Measurements from ENCODE around the gene TMEM101. TPM values are rescaled to one million over a fixed set of nuclear protein-coding genes. Genes with fewer than 3 reads are reported as not detected.
"Not testable (repeated sequence)": the region's sequence is repeated elsewhere in the genome, so short reads cannot be mapped to it uniquely, and the experiment has no call there.

TMEM101 gene
- total RNA-seq, 1 donor from 2014 or later: 22.6 TPM

DNA sequence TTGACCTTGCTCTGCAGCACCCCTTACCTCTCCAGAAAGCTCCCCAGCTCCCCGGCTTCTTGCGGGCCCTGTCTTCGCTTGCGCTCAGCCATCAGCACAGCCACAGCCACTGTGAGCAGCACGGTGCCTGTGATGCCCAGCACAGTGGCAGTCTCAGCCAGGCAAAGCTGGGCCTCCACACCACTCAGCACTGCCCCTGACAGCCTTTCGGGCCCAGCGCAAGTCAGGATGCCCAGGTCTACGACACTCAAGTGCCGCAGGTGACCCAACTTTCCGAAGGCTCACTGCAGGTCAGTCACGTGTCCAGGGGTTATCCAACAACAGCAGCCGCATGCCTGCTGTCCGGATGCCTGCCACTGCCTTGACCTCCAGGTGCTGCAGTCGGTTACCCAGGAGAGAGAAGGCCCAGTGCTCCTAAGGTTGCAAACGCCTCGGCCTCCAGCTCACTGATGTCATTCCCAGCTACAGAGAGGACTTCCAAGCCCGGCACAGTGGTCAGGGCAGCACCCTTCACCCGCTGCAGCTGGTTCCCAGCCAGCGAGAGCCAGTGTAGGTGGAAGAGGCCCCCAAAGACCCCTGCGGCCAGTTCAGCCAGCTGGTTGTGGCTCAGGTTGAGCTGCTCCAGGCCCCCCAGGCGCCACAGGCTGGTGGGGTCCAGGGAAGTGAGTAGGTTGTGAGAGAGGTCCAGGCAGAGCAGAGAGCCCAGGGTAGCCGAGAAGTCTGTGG, 8.9 kb upstream of the TMEM101 start:
- Mint-ChIP-seq H3K9me3 (ENCODE audit: unreplicated experiment) (peaks cover 9% of the 10 kb centered on the region), H3K36me3 (ENCODE audit: unreplicated experiment) (no peaks in the 10 kb centered on the region), H3K4me3 (ENCODE audit: unreplicated experiment) (peak overlapping the region; percentile 63), H3K27me3 (ENCODE audit: unreplicated experiment) (peaks cover 4% of the 10 kb centered on the region), H3K4me1 (ENCODE audit: low read depth, unreplicated experiment) (peaks cover 26% of the 10 kb centered on the region), H3K27ac (ENCODE audit: unreplicated experiment) (peak overlapping the region; percentile 33)
- TF ChIP-seq CTCF (IDR thresholded peaks at IDR 0.05; ENCODE audit: partially characterized antibody, unreplicated experiment): no peak
- no peak for DNase-seq

GRCh38 chr17:44022246-44022645, 7.5 kb upstream of the TMEM101 start:
- no peak for TF ChIP-seq CTCF (IDR thresholded peaks at IDR 0.05; ENCODE audit: partially characterized antibody, unreplicated experiment)
- Mint-ChIP-seq H3K27ac (ENCODE audit: unreplicated experiment) (no peak overlapping the region), H3K36me3 (ENCODE audit: unreplicated experiment) (no peaks in the 10 kb centered on the region), H3K4me1 (ENCODE audit: low read depth, unreplicated experiment) (peaks cover 26% of the 10 kb centered on the region), H3K4me3 (ENCODE audit: unreplicated experiment) (peak overlapping the region; percentile 67), H3K27me3 (ENCODE audit: unreplicated experiment) (peaks cover 4% of the 10 kb centered on the region), H3K9me3 (ENCODE audit: unreplicated experiment) (peaks cover 9% of the 10 kb centered on the region)
- no peak for DNase-seq

GRCh38 chr17:44021227-44021626, 6.5 kb upstream of the TMEM101 start:
- peaks cover 26% of the 10 kb centered on the region for H3K4me1 Mint-ChIP-seq (ENCODE audit: low read depth, unreplicated experiment)
- H3K9me3 Mint-ChIP-seq (ENCODE audit: unreplicated experiment); H3K27ac Mint-ChIP-seq (ENCODE audit: unreplicated experiment); H3K4me3 Mint-ChIP-seq (ENCODE audit: unreplicated experiment); DNase-seq; H3K27me3 Mint-ChIP-seq (ENCODE audit: unreplicated experiment); H3K36me3 Mint-ChIP-seq (ENCODE audit: unreplicated experiment): not testable (repeated sequence)

DNA sequence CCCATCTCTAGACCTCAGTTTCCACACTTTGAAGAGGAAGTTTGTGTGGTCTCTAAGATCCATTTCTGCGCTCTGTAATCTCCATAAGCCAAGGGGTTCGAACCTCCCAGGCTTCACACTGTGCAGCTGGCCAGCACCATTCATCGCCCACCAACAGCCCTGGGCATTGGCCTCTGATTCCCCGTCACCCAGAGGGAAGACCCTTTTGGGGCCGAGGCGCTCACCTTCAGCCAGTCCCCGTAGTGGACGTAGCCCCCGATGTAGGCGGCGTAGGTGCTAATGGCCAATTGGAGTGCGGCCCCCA, 678 bp downstream of the TMEM101 start:
- Mint-ChIP-seq H3K27me3 (ENCODE audit: unreplicated experiment) (peaks cover 6% of the 10 kb centered on the region), H3K4me1 (ENCODE audit: low read depth, unreplicated experiment) (no peaks in the 10 kb centered on the region), H3K27ac (ENCODE audit: unreplicated experiment) (peak overlapping the region; percentile 99), H3K4me3 (ENCODE audit: unreplicated experiment) (peak overlapping the region; percentile 100), H3K9me3 (ENCODE audit: unreplicated experiment) (peaks cover 5% of the 10 kb centered on the region), H3K36me3 (ENCODE audit: unreplicated experiment) (no peaks in the 10 kb centered on the region)
- no peak for TF ChIP-seq CTCF (IDR thresholded peaks at IDR 0.05; ENCODE audit: partially characterized antibody, unreplicated experiment)
- DNase-seq: peak; percentile 38

GRCh38 chr17:44012874-44013273, 1.9 kb downstream of the TMEM101 start:
- no peaks in the 10 kb centered on the region for H3K36me3 Mint-ChIP-seq (ENCODE audit: unreplicated experiment)

More at GRCh38 chr17:44012874-44013273, 1.9 kb downstream of the TMEM101 start:
- H3K4me1 Mint-ChIP-seq (ENCODE audit: low read depth, unreplicated experiment): peaks cover 3% of the 10 kb centered on the region
- H3K4me3 Mint-ChIP-seq (ENCODE audit: unreplicated experiment): peak overlapping the region; percentile 52
- DNase-seq: no peak
- H3K27me3 Mint-ChIP-seq (ENCODE audit: unreplicated experiment): peaks cover 6% of the 10 kb centered on the region
- H3K27ac Mint-ChIP-seq (ENCODE audit: unreplicated experiment): no peak overlapping the region
- peaks cover 8% of the 10 kb centered on the region for H3K9me3 Mint-ChIP-seq (ENCODE audit: unreplicated experiment)
- no peak for TF ChIP-seq CTCF (IDR thresholded peaks at IDR 0.05; ENCODE audit: partially characterized antibody, unreplicated experiment)
